Panc1 (cell line): Measurements from ENCODE around the gene PEX1.

Source experiments
- CTCF ChIP-seq: fragments of 450-650 bp; IDR thresholded peaks from 2 replicates; pipeline ENCODE4 v1.5.1; 2017; ENCODE audit warnings: mild to moderate bottlenecking
- POLR2AphosphoS5 ChIP-seq: IDR thresholded peaks from 2 replicates; pipeline ENCODE4 v1.6.1; 2012; ENCODE audit warnings: mild to moderate bottlenecking, low read depth, low read length, moderate library complexity
- SIN3A ChIP-seq: IDR thresholded peaks from 2 replicates; pipeline ENCODE4 v1.6.1; 2012; ENCODE audit warnings: low read depth, mild to moderate bottlenecking, low read length, moderate library complexity, borderline replicate concordance; ENCODE audit not compliant: insufficient read depth
- TCF7L2 ChIP-seq: IDR thresholded peaks from 2 replicates; pipeline ENCODE4 v1.6.1; 2011; ENCODE audit warnings: mild to moderate bottlenecking, low read depth, low read length, inconsistent platforms
- TF ChIP-seq, protein P1 (sequence below), 2 experiments: IDR thresholded peaks; 2 replicates each; pipeline ENCODE4 v1.6.1; 2011 to 2012; ENCODE audit warnings: low read depth in 2 of 2, control low read depth in 1 of 2, low read length in 1 of 2, mild to moderate bottlenecking in 1 of 2, moderate library complexity in 1 of 2; ENCODE audit not compliant: insufficient read depth in 1 of 2

DNA sequence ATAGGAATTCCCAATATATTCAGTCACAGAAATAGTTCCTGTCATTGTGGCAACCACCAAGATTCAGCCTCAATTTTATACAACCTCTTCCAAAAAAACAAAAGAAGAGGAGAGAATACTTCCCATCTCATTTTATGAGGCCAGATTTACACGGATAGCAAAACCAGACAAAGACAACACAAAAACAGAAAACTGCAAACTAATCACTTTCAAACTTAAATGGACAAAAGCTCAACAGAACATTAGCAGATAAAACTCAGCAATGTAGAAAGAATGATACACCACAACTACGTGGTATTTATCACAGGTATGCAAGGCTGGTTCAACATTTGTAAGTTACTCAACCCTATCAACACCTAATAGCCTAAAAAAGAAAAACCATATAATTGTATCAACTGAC lies 22.0 kb downstream of the PEX1 start:
- no peak for TF ChIP-seq CTCF
- no peak for TF ChIP-seq SIN3A
- TF ChIP-seq POLR2AphosphoS5: no peak
- TF ChIP-seq, protein P1, sequence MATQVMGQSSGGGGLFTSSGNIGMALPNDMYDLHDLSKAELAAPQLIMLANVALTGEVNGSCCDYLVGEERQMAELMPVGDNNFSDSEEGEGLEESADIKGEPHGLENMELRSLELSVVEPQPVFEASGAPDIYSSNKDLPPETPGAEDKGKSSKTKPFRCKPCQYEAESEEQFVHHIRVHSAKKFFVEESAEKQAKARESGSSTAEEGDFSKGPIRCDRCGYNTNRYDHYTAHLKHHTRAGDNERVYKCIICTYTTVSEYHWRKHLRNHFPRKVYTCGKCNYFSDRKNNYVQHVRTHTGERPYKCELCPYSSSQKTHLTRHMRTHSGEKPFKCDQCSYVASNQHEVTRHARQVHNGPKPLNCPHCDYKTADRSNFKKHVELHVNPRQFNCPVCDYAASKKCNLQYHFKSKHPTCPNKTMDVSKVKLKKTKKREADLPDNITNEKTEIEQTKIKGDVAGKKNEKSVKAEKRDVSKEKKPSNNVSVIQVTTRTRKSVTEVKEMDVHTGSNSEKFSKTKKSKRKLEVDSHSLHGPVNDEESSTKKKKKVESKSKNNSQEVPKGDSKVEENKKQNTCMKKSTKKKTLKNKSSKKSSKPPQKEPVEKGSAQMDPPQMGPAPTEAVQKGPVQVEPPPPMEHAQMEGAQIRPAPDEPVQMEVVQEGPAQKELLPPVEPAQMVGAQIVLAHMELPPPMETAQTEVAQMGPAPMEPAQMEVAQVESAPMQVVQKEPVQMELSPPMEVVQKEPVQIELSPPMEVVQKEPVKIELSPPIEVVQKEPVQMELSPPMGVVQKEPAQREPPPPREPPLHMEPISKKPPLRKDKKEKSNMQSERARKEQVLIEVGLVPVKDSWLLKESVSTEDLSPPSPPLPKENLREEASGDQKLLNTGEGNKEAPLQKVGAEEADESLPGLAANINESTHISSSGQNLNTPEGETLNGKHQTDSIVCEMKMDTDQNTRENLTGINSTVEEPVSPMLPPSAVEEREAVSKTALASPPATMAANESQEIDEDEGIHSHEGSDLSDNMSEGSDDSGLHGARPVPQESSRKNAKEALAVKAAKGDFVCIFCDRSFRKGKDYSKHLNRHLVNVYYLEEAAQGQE (IDR thresholded peaks at IDR 0.05; ENCODE audit: insufficient read depth in 1 of 2, low read depth in 2 of 2, low read length in 1 of 2): no peak
- TF ChIP-seq TCF7L2: no peak
